Osteoblast (primary cell): ENCODE measurements around the gene TMEM69. TPM values are rescaled to one million over a fixed set of nuclear protein-coding genes. Genes with fewer than 3 reads are reported as not detected.
"Not testable (repeated sequence)": the region's sequence is repeated elsewhere in the genome, so short reads cannot be mapped to it uniquely, and the experiment has no call there.

Source experiments
- DNase-seq: peaks from one replicate; pipeline ENCODE4 v3.0.0; 2011; ENCODE audit warnings: low spot score, mixed read lengths; ENCODE audit not compliant: insufficient read length; ENCODE audit errors: missing footprints
- H2AFZ ChIP-seq: 2 replicates; pipeline ENCODE4 v1.6.0; 2011; ENCODE audit warnings: mild to moderate bottlenecking, low read length
- H3K27ac ChIP-seq: 2 replicates; pipeline ENCODE4 v1.5.1; 2011; ENCODE audit warnings: mild to moderate bottlenecking, low read depth, low read length, moderate library complexity
- H3K27me3 ChIP-seq: 2 replicates; pipeline ENCODE4 v1.6.0; 2012; ENCODE audit warnings: mild to moderate bottlenecking, control low read depth, inconsistent platforms, low read length, moderate library complexity; ENCODE audit not compliant: insufficient read depth
- H3K36me3 ChIP-seq: 2 replicates; pipeline ENCODE4 v1.5.1; 2011; ENCODE audit warnings: mild to moderate bottlenecking, low read length, control low read depth, moderate library complexity; ENCODE audit not compliant: insufficient read depth
- H3K4me1 ChIP-seq: 2 replicates; pipeline ENCODE4 v1.5.1; 2011; ENCODE audit warnings: mild to moderate bottlenecking, low read length, control low read depth, moderate library complexity; ENCODE audit not compliant: insufficient read depth
- H3K4me2 ChIP-seq: 2 replicates; pipeline ENCODE4 v1.6.0; 2011; ENCODE audit warnings: mild to moderate bottlenecking, low read length; ENCODE audit not compliant: insufficient read depth
- H3K4me3 ChIP-seq: fragments of 200-600 bp; sonication (generic); 3 replicates; pipeline ENCODE4 v1.5.1; 2012; ENCODE audit warnings: mild to moderate bottlenecking, low read length, inconsistent platforms; ENCODE audit not compliant: insufficient read depth
- H3K79me2 ChIP-seq: 2 replicates; pipeline ENCODE4 v1.6.0; 2012; ENCODE audit warnings: mild to moderate bottlenecking, low read length, control low read depth, inconsistent platforms; ENCODE audit not compliant: insufficient read depth
- H3K9me3 ChIP-seq: 2 replicates; pipeline ENCODE4 v1.5.1; 2011; ENCODE audit warnings: low read depth, low read length, control low read depth
- H4K20me1 ChIP-seq: 2 replicates; pipeline ENCODE4 v1.6.0; 2012; ENCODE audit warnings: mild to moderate bottlenecking, low read length, control low read depth; ENCODE audit not compliant: insufficient read depth
- total RNA-seq: library from RNA; depleted of rRNA; stranded (reverse); fragments of >200 nt; gene quantifications from 2 replicates; pipeline ENCODE4 v1.2.3, GENCODE V29; 2012
- TF ChIP-seq, protein P1 (sequence below): IDR thresholded peaks from 2 replicates; pipeline ENCODE4 v1.5.1; 2011; ENCODE audit warnings: mild to moderate bottlenecking, low read depth, low read length, moderate library complexity; ENCODE audit errors: extremely low read depth

The TMEM69 gene
- total RNA-seq, 1 donor = 10.5 TPM

GRCh38 chr1:45718289-45718688 is 30.3 kb downstream of the TMEM69 start:
- Histone ChIP-seq H3K4me2 (no peak overlapping the region), H3K36me3 (peaks cover 2% of the 10 kb centered on the region), H3K9me3 (no peaks in the 10 kb centered on the region), H3K4me1 (peaks cover 6% of the 10 kb centered on the region), H3K4me3 (no peak overlapping the region), H3K27me3 (no peaks in the 10 kb centered on the region), H4K20me1 (no peaks in the 10 kb centered on the region), H3K79me2 (no peaks in the 10 kb centered on the region), H2AFZ (no peak overlapping the region), H3K27ac (no peak overlapping the region)
- DNase-seq = peak; percentile 22
- TF ChIP-seq, protein P1, sequence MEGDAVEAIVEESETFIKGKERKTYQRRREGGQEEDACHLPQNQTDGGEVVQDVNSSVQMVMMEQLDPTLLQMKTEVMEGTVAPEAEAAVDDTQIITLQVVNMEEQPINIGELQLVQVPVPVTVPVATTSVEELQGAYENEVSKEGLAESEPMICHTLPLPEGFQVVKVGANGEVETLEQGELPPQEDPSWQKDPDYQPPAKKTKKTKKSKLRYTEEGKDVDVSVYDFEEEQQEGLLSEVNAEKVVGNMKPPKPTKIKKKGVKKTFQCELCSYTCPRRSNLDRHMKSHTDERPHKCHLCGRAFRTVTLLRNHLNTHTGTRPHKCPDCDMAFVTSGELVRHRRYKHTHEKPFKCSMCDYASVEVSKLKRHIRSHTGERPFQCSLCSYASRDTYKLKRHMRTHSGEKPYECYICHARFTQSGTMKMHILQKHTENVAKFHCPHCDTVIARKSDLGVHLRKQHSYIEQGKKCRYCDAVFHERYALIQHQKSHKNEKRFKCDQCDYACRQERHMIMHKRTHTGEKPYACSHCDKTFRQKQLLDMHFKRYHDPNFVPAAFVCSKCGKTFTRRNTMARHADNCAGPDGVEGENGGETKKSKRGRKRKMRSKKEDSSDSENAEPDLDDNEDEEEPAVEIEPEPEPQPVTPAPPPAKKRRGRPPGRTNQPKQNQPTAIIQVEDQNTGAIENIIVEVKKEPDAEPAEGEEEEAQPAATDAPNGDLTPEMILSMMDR = no peak

- peaks cover 9% of the 10 kb centered on the region for H3K4me1 ChIP-seq
- no peaks in the 10 kb centered on the region for H3K9me3 ChIP-seq
- no peak overlapping the region for H3K4me2 ChIP-seq
- no peaks in the 10 kb centered on the region for H3K79me2 ChIP-seq
- no peak overlapping the region for H2AFZ ChIP-seq
- H3K4me3 ChIP-seq = no peak overlapping the region
- TF ChIP-seq, protein P1 = no peak
- no peaks in the 10 kb centered on the region for H3K27me3 ChIP-seq
- H3K27ac ChIP-seq = peak overlapping the region; percentile 11
- peaks cover 3% of the 10 kb centered on the region for H3K36me3 ChIP-seq
- H4K20me1 ChIP-seq = no peaks in the 10 kb centered on the region
- DNase-seq = no peak
Measured at GRCh38 chr1:45721207-45721606, 33.2 kb downstream of the TMEM69 start.

DNA sequence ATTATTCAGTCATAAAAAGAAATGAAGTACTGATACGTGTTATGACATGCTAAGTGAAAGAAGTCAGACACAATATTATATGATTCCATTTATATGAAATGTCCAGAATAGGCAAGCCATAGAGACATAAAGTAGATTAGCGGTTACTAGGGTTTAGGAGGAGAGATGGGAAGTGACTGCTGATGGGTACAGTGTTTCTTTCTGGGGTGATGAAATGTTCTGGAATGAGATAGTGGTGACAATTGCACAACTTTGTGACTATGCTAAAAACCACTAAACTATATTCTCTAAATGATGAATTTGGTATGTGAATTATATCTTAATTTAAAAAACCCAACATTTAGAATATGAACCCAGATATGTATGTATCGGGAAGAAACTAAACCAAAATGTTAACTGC is 34.8 kb downstream of the TMEM69 start:
- no peak for DNase-seq
- Histone ChIP-seq H3K4me2 (no peak overlapping the region), H3K36me3 (peaks cover 6% of the 10 kb centered on the region), H3K27ac (no peak overlapping the region), H3K79me2 (no peaks in the 10 kb centered on the region), H4K20me1 (no peaks in the 10 kb centered on the region), H3K27me3 (no peaks in the 10 kb centered on the region), H3K4me3 (no peak overlapping the region), H3K9me3 (no peaks in the 10 kb centered on the region), H2AFZ (no peak overlapping the region), H3K4me1 (peaks cover 9% of the 10 kb centered on the region)
- TF ChIP-seq, protein P1 = no peak

DNA sequence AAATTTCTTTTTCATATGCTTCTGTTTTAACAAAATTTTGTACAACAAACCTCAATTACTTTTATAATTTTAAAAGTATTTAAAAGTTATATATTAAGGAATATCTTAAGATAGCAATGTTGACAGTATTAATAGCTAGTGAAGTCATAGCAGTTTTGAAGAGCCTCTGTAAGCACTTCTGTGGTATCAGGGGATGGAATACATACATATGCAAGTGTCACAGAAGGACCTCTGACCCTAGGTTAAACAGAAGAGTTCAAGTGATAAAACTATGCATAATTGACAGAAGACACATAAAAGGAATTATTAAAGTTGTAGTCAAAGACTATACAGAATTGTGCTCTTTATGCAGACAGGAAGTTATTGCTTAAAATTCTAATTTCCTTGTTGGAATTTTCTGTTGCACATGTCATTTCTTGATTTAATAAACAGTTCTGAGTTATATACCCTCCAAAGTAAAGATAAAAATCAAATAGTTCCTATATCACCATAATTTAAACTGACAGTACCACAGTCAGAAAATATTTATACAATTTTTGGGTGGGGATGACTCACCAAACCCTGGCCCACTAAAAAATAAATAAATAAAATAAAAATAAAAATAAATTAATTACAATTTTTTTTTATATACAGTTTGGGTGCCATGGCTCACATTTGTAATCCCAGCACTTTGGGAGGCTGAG is 35.4 kb downstream of the TMEM69 start:
- Histone ChIP-seq H3K4me1 (peaks cover 9% of the 10 kb centered on the region), H2AFZ (no peak overlapping the region), H3K27me3 (no peaks in the 10 kb centered on the region), H4K20me1 (no peaks in the 10 kb centered on the region), H3K9me3 (no peaks in the 10 kb centered on the region), H3K27ac (no peak overlapping the region), H3K79me2 (no peaks in the 10 kb centered on the region), H3K4me2 (no peak overlapping the region), H3K4me3 (no peak overlapping the region), H3K36me3 (peaks cover 6% of the 10 kb centered on the region)
- TF ChIP-seq, protein P1 = no peak
- DNase-seq = no peak

DNA sequence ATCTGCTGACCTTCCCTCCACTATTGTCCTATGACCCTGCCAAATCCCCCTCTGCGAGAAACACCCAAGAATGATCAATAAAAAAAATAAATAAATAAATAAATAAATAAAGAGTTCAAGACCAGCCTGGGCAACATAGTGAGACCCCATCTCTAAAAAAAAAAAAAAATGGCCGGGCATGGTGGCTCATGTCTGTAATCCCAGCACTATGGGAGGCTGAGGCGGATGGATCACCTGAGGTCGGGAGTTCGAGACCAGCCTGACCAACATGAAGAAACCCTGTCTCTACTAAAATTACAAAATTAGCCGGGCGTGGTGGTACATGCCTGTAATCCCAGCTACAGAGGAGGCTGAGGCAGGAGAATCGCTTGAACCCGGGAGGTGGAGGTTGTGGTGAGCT is 38.0 kb downstream of the TMEM69 start:
- H3K4me2 ChIP-seq, H3K79me2 ChIP-seq, H3K27ac ChIP-seq, H3K27me3 ChIP-seq, DNase-seq, H2AFZ ChIP-seq, H3K36me3 ChIP-seq, H3K4me3 ChIP-seq, H3K4me1 ChIP-seq, H3K9me3 ChIP-seq, H4K20me1 ChIP-seq: not testable (repeated sequence)
